ENCODE measurements around the gene DES. TPM values are rescaled to one million over a fixed set of nuclear protein-coding genes. Genes with fewer than 3 reads are reported as not detected.

Gene DES
- total RNA-seq, 1 experiment from 2014 or later: not detected

DNA sequence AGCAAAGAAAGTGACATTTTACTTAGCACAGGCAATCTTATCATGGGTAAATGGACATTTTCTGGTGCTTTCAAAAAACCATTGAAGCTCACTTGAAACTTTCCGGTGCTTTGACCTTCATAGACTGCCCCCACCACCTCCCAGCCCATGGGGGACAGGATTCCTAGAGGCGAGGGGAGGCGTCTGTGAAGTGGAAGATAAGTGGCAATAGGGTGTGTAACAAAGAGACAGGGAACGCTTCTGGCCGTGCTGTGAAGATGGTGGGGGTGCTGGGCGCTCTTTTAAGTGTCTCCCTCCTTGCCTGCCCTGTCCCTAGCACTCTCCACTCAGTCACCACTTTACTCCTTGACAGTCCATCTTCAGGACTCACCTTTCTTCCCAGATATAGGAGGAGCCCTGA, 57.1 kb downstream of the DES start:
- Histone ChIP-seq H2AFZ (ENCODE audit: low read length) (no peak overlapping the region), H3K4me3 (ENCODE audit: low read length) (no peak overlapping the region), H3K27me3 (ENCODE audit: low read length) (no peaks in the 10 kb centered on the region), H3K9me2 (replicated peaks; ENCODE audit: low read length) (no peaks in the 10 kb centered on the region), H3K9me3 (ENCODE audit: low read length) (no peaks in the 10 kb centered on the region), H3K9ac (ENCODE audit: low read length) (no peak overlapping the region), H3K4me1 (ENCODE audit: insufficient read depth, low read length) (0 out of 2 replicates have a peak, but pooled peaks cover 4% of the 10 kb centered on the region), H3K79me2 (ENCODE audit: low read length) (no peaks in the 10 kb centered on the region), H4K20me1 (ENCODE audit: low read length) (no peaks in the 10 kb centered on the region), H3F3A (ENCODE audit: low read length, unreplicated experiment) (no peaks in the 10 kb centered on the region), H3K4me2 (ENCODE audit: low read length) (no peak overlapping the region), H3K27ac (ENCODE audit: low read length) (no peak overlapping the region), H3K36me3 (ENCODE audit: low read depth, low read length) (no peaks in the 10 kb centered on the region)
- DNase-seq (no peak), ATAC-seq (no peak)
- CTCF ChIA-PET: no interaction called here
- no peak for TF ChIP-seq EZH2 (IDR thresholded peaks at IDR 0.05; ENCODE audit: low read length, unreplicated experiment)
- no peak for TF ChIP-seq EZH2phosphoT487 (IDR thresholded peaks at IDR 0.05; ENCODE audit: borderline replicate concordance, low read length)
- TF ChIP-seq, protein P1, sequence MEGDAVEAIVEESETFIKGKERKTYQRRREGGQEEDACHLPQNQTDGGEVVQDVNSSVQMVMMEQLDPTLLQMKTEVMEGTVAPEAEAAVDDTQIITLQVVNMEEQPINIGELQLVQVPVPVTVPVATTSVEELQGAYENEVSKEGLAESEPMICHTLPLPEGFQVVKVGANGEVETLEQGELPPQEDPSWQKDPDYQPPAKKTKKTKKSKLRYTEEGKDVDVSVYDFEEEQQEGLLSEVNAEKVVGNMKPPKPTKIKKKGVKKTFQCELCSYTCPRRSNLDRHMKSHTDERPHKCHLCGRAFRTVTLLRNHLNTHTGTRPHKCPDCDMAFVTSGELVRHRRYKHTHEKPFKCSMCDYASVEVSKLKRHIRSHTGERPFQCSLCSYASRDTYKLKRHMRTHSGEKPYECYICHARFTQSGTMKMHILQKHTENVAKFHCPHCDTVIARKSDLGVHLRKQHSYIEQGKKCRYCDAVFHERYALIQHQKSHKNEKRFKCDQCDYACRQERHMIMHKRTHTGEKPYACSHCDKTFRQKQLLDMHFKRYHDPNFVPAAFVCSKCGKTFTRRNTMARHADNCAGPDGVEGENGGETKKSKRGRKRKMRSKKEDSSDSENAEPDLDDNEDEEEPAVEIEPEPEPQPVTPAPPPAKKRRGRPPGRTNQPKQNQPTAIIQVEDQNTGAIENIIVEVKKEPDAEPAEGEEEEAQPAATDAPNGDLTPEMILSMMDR (conservative IDR thresholded peaks at IDR 0.05; ENCODE audit: low read depth, low read length): no peak
- BruUV-seq (replicated peaks): no TSS peak
- POLR2A ChIA-PET (ENCODE audit: unreplicated experiment): no interaction called here
- intact Hi-C loops (cut with micrococcal nuclease): no loop called here

DNA sequence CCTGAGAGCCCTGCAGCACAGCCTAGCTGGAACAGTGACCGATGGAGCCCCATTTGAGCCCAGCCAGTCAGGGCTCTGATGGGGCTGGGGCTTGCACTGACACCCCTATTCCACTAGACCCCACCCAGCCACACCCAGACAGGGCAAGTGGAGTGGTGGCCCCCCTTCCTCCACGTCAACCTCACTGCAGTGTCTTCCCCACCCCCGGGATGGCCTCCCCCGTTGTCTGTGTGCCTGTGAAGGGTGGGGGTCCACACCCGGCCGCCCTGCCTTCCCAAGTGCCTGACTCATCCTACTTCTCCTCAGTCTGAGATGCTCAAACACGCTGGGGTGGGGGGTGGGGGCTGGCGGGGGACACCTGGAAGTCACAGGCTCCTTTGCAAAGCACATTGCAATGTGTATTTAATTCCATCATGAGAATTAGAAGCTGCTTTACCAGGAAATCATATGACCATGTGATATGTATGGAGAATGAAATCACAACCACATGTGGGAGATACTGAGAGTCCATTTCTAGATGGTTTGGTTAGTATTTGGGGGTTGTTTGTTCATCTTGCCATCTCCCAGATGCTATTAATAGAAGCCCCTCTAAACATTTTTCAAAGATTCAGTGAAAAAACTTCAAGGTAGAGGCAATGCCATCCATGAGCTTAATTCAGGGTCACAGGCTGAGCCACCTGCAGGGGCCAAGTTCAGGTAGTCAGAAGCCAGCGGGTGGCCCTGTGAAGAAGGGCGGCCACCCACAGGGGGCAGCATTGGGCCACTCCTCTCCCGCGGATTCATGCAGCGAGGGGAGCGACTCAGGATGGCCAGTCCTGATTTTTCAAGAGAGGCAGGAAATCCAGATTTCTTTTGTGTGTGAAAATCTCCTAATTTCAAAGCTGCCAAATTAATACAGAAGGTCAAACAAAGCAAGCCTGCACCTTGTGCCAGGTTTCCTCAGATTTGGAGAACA, 57.8 kb downstream of the DES start:
- no peak overlapping the region for H3K4me3 ChIP-seq (ENCODE audit: low read length)

More for the DNA sequence above, 57.8 kb downstream of the DES start:
- Histone ChIP-seq H3K9me3 (ENCODE audit: low read length) (no peaks in the 10 kb centered on the region), H4K20me1 (ENCODE audit: low read length) (no peaks in the 10 kb centered on the region), H3K27ac (ENCODE audit: low read length) (no peak overlapping the region), H3K9me2 (replicated peaks; ENCODE audit: low read length) (no peaks in the 10 kb centered on the region), H3K36me3 (ENCODE audit: low read depth, low read length) (no peaks in the 10 kb centered on the region), H3K4me2 (ENCODE audit: low read length) (peak overlapping the region; percentile 46), H3K4me1 (ENCODE audit: insufficient read depth, low read length) (0 out of 2 replicates have a peak, but pooled peaks cover 4% of the 10 kb centered on the region), H3K27me3 (ENCODE audit: low read length) (no peaks in the 10 kb centered on the region), H2AFZ (ENCODE audit: low read length) (no peak overlapping the region), H3K9ac (ENCODE audit: low read length) (no peak overlapping the region), H3F3A (ENCODE audit: low read length, unreplicated experiment) (no peaks in the 10 kb centered on the region), H3K79me2 (ENCODE audit: low read length) (no peaks in the 10 kb centered on the region)
- DNase-seq (peak; percentile 76), ATAC-seq (peak; percentile 79)
- CTCF ChIA-PET: interaction anchor here (0.5 to 1.2 kb wide), 6 partner anchors 23 to 500 kb away, joined by 3 to 7 read pairs (median 4); partner anchors contain the start of gene GMPPA
- intact Hi-C loops (cut with micrococcal nuclease): loop anchor here (1.0 kb wide), 1 partner anchor 54 kb away; no protein-coding TSS in a partner anchor
- TF ChIP-seq, protein P1 (conservative IDR thresholded peaks at IDR 0.05; ENCODE audit: low read depth, low read length): peak; percentile 95
- no peak for TF ChIP-seq EZH2 (IDR thresholded peaks at IDR 0.05; ENCODE audit: low read length, unreplicated experiment)
- no peak for TF ChIP-seq EZH2phosphoT487 (IDR thresholded peaks at IDR 0.05; ENCODE audit: borderline replicate concordance, low read length)
- POLR2A ChIA-PET (ENCODE audit: unreplicated experiment): interaction anchor here (0.6 to 0.8 kb wide), 2 partner anchors 23 to 24 kb away, joined by 3 to 9 read pairs; partner anchors contain the start of gene GMPPA
- BruUV-seq (replicated peaks): no TSS peak

Other genes with a start within 250 kb of the DES start
- gene SLC23A3, start 248.3 kb upstream of the DES start, total RNA-seq (2014; rRNA removed): 1.4 and 1.7 TPM in 2 replicates
- 38.2 and 44.0 TPM in 2 replicates for gene CNPPD1, start 241.5 kb upstream of the DES start, total RNA-seq (2014; rRNA removed)
- gene RETREG2, start 240.1 kb upstream of the DES start, total RNA-seq (2014; rRNA removed): 61.0 and 87.2 TPM in 2 replicates
- gene ZFAND2B, start 211.6 kb upstream of the DES start, total RNA-seq (2014; rRNA removed): 47.5 and 49.5 TPM in 2 replicates
- gene ABCB6, start 199.4 kb upstream of the DES start, total RNA-seq (2014; rRNA removed): 21.1 and 23.9 TPM in 2 replicates
- 59.6 and 77.2 TPM in 2 replicates for gene ATG9A, start 188.7 kb upstream of the DES start, total RNA-seq (2014; rRNA removed)
- gene ANKZF1, start 188.6 kb upstream of the DES start, total RNA-seq (2014; rRNA removed): 67.9 and 78.5 TPM in 2 replicates
- 6.0 and 6.1 TPM in 2 replicates for gene GLB1L, start 172.9 kb upstream of the DES start, total RNA-seq (2014; rRNA removed)
- 13.8 and 16.3 TPM in 2 replicates for gene STK16, start 172.9 kb upstream of the DES start, total RNA-seq (2014; rRNA removed)
- not detected in 2 replicates for gene TUBA4B, start 165.1 kb upstream of the DES start, total RNA-seq (2014; rRNA removed)
- 75.4 and 87.9 TPM in 2 replicates for gene TUBA4A, start 164.5 kb upstream of the DES start, total RNA-seq (2014; rRNA removed)
- 62.3 and 98.4 TPM in 2 replicates for gene DNAJB2, start 139.0 kb upstream of the DES start, total RNA-seq (2014; rRNA removed)
- 0.07 TPM in 1 of 2 replicates, not detected in the other for gene PTPRN, start 109.0 kb upstream of the DES start, total RNA-seq (2014; rRNA removed)
- gene RESP18, start 85.6 kb upstream of the DES start, total RNA-seq (2014; rRNA removed): not detected in 2 replicates
- gene DNPEP, start 30.5 kb upstream of the DES start, total RNA-seq (2014; rRNA removed): 86.2 and 114 TPM in 2 replicates
- gene SPEG, start 16.5 kb downstream of the DES start, total RNA-seq (2014; rRNA removed): 30.7 and 45.2 TPM in 2 replicates
- gene GMPPA, start 80.5 kb downstream of the DES start, total RNA-seq (2014; rRNA removed): 78.1 and 85.7 TPM in 2 replicates
- 0.11 TPM in 1 of 2 replicates, not detected in the other for gene ASIC4, start 96.1 kb downstream of the DES start, total RNA-seq (2014; rRNA removed)
- 139 and 210 TPM in 2 replicates for gene CHPF, start 125.4 kb downstream of the DES start, total RNA-seq (2014; rRNA removed)
- 1.1 and 5.2 TPM in 2 replicates for gene TMEM198, start 125.7 kb downstream of the DES start, total RNA-seq (2014; rRNA removed)
- gene OBSL1, start 153.2 kb downstream of the DES start, total RNA-seq (2014; rRNA removed): 122 and 148 TPM in 2 replicates
- 1.3 and 1.5 TPM in 2 replicates for gene INHA, start 153.9 kb downstream of the DES start, total RNA-seq (2014; rRNA removed)
- gene STK11IP, start 179.5 kb downstream of the DES start, total RNA-seq (2014; rRNA removed): 17.7 and 26.4 TPM in 2 replicates
- gene SLC4A3, start 209.3 kb downstream of the DES start, total RNA-seq (2014; rRNA removed): 11.6 and 14.3 TPM in 2 replicates